Panc1 (cell line): ENCODE measurements around the gene PIK3R4.

ENCODE experiments used
- POLR2AphosphoS5 ChIP-seq: IDR thresholded peaks from 2 replicates; pipeline ENCODE4 v1.6.1; 2012; ENCODE audit warnings: mild to moderate bottlenecking, low read depth, low read length, moderate library complexity
- TCF7L2 ChIP-seq: IDR thresholded peaks from 2 replicates; pipeline ENCODE4 v1.6.1; 2011; ENCODE audit warnings: mild to moderate bottlenecking, low read depth, low read length, inconsistent platforms
- TF ChIP-seq, protein P1 (sequence below): fragments of 450-650 bp; IDR thresholded peaks from 2 replicates; pipeline ENCODE4 v1.5.1; 2017; ENCODE audit warnings: mild to moderate bottlenecking

DNA sequence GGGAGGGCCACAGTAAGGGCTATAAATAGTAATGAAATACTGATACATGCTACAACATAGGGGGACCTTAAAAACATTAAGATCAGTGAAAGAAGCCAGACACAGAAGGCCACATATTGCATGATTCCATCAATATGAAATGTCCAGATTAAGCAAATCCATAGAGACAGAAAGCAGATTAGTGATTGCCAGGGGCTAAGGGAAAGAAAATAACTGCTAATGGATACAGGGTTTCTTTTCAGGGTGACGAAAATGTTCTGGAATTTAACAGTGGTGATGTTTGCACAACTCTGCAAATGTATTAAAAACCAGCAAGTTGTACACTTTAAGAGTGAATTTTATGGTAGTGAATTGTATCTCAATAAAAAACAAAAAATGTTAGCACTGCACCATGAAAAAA, 37.0 kb downstream of the PIK3R4 start:
- TF ChIP-seq POLR2AphosphoS5 (no peak), TCF7L2 (no peak)
- TF ChIP-seq, protein P1, sequence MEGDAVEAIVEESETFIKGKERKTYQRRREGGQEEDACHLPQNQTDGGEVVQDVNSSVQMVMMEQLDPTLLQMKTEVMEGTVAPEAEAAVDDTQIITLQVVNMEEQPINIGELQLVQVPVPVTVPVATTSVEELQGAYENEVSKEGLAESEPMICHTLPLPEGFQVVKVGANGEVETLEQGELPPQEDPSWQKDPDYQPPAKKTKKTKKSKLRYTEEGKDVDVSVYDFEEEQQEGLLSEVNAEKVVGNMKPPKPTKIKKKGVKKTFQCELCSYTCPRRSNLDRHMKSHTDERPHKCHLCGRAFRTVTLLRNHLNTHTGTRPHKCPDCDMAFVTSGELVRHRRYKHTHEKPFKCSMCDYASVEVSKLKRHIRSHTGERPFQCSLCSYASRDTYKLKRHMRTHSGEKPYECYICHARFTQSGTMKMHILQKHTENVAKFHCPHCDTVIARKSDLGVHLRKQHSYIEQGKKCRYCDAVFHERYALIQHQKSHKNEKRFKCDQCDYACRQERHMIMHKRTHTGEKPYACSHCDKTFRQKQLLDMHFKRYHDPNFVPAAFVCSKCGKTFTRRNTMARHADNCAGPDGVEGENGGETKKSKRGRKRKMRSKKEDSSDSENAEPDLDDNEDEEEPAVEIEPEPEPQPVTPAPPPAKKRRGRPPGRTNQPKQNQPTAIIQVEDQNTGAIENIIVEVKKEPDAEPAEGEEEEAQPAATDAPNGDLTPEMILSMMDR = no peak
